ENCODE measurements around the gene MTARC2. TPM values are rescaled to one million over a fixed set of nuclear protein-coding genes. Genes with fewer than 3 reads are reported as not detected.

MTARC2 gene
- total RNA-seq, 1 experiment from 2014 or later: 13.3 TPM

- H3K36me3 ChIP-seq (ENCODE audit: low read depth, low read length): no peaks in the 10 kb centered on the region; the same call in 1 of the 2 replicates
- no peak overlapping the region for H3K27ac ChIP-seq (ENCODE audit: low read length)
- no peaks in the 10 kb centered on the region for H4K20me1 ChIP-seq (ENCODE audit: low read length)
- no peaks in the 10 kb centered on the region for H3K9me3 ChIP-seq (ENCODE audit: low read length)
- no peak overlapping the region for H3K9ac ChIP-seq (ENCODE audit: low read length)
- no peaks in the 10 kb centered on the region for H3K9me2 ChIP-seq (replicated peaks; ENCODE audit: low read length)
- DNase-seq (no peak), ATAC-seq (no peak)
- no TSS peak for BruUV-seq (replicated peaks)
- no peaks in the 10 kb centered on the region for H3K27me3 ChIP-seq (ENCODE audit: low read length)
- H3F3A ChIP-seq (ENCODE audit: low read length, unreplicated experiment): no peaks in the 10 kb centered on the region
- no peak overlapping the region for H3K4me3 ChIP-seq (ENCODE audit: low read length)
- no peak overlapping the region for H2AFZ ChIP-seq (ENCODE audit: low read length)
- TF ChIP-seq EZH2 (IDR thresholded peaks at IDR 0.05; ENCODE audit: low read length, unreplicated experiment) (no peak), CTCF (conservative IDR thresholded peaks at IDR 0.05; ENCODE audit: low read depth, low read length) (no peak), EZH2phosphoT487 (IDR thresholded peaks at IDR 0.05; ENCODE audit: borderline replicate concordance, low read length) (no peak)
- ChIA-PET POLR2A (ENCODE audit: unreplicated experiment) (no interaction called here), CTCF (no interaction called here)
- no peaks in the 10 kb centered on the region for H3K4me1 ChIP-seq (ENCODE audit: insufficient read depth, low read length)
- intact Hi-C loops (cut with micrococcal nuclease): no loop called here
- no peaks in the 10 kb centered on the region for H3K79me2 ChIP-seq (ENCODE audit: low read length)
- H3K4me2 ChIP-seq (ENCODE audit: low read length): no peak overlapping the region
These were observed 71.4 kb downstream of the MTARC2 start for GRCh38 chr1:220819467-220820026.

- H4K20me1 ChIP-seq (ENCODE audit: low read length): no peaks in the 10 kb centered on the region
- no peaks in the 10 kb centered on the region for H3K79me2 ChIP-seq (ENCODE audit: low read length)
- POLR2A ChIA-PET (ENCODE audit: unreplicated experiment): no interaction called here
- intact Hi-C loops (cut with micrococcal nuclease): no loop called here
- H3K4me1 ChIP-seq (ENCODE audit: insufficient read depth, low read length): no peaks in the 10 kb centered on the region
- peak; percentile 18; the same call in 1 of the 2 replicates for ATAC-seq
- H3K4me2 ChIP-seq (ENCODE audit: low read length): no peak overlapping the region
- H3K27ac ChIP-seq (ENCODE audit: low read length): no peak overlapping the region
- CTCF ChIA-PET: interaction anchor here (0.5 kb wide), 1 partner anchor 21 kb away, joined by 5 read pairs; no protein-coding TSS in a partner anchor
- H3K9me3 ChIP-seq (ENCODE audit: low read length): no peaks in the 10 kb centered on the region
- no TSS peak for BruUV-seq (replicated peaks)
- TF ChIP-seq EZH2 (IDR thresholded peaks at IDR 0.05; ENCODE audit: low read length, unreplicated experiment): no peak
- TF ChIP-seq EZH2phosphoT487 (IDR thresholded peaks at IDR 0.05; ENCODE audit: borderline replicate concordance, low read length): no peak
- no peaks in the 10 kb centered on the region for H3F3A ChIP-seq (ENCODE audit: low read length, unreplicated experiment)
- no peaks in the 10 kb centered on the region for H3K36me3 ChIP-seq (ENCODE audit: low read depth, low read length)
- DNase-seq: no peak
- no peaks in the 10 kb centered on the region for H3K27me3 ChIP-seq (ENCODE audit: low read length)
- H3K4me3 ChIP-seq (ENCODE audit: low read length): no peak overlapping the region
- H3K9me2 ChIP-seq (replicated peaks; ENCODE audit: low read length): no peaks in the 10 kb centered on the region
- H2AFZ ChIP-seq (ENCODE audit: low read length): no peak overlapping the region
- no peak overlapping the region for H3K9ac ChIP-seq (ENCODE audit: low read length)
These were observed 76.2 kb downstream of the MTARC2 start for GRCh38 chr1:220824031-220824989.

GRCh38 chr1:220825819-220826551, 77.9 kb downstream of the MTARC2 start:
- TF ChIP-seq EZH2 (IDR thresholded peaks at IDR 0.05; ENCODE audit: low read length, unreplicated experiment) (no peak), EZH2phosphoT487 (IDR thresholded peaks at IDR 0.05; ENCODE audit: borderline replicate concordance, low read length) (no peak), CTCF (conservative IDR thresholded peaks at IDR 0.05; ENCODE audit: low read depth, low read length) (no peak)
- CTCF ChIA-PET: no interaction called here
- no peaks in the 10 kb centered on the region for H3K79me2 ChIP-seq (ENCODE audit: low read length)
- H3K27me3 ChIP-seq (ENCODE audit: low read length): no peaks in the 10 kb centered on the region
- H3K9me2 ChIP-seq (replicated peaks; ENCODE audit: low read length): no peaks in the 10 kb centered on the region
- H3K36me3 ChIP-seq (ENCODE audit: low read depth, low read length): no peaks in the 10 kb centered on the region
- no peaks in the 10 kb centered on the region for H3F3A ChIP-seq (ENCODE audit: low read length, unreplicated experiment)
- H3K27ac ChIP-seq (ENCODE audit: low read length): no peak overlapping the region
- H4K20me1 ChIP-seq (ENCODE audit: low read length): no peaks in the 10 kb centered on the region
- H3K4me2 ChIP-seq (ENCODE audit: low read length): no peak overlapping the region
- no peaks in the 10 kb centered on the region for H3K4me1 ChIP-seq (ENCODE audit: insufficient read depth, low read length)
- no peaks in the 10 kb centered on the region for H3K9me3 ChIP-seq (ENCODE audit: low read length)
- no peak overlapping the region for H3K9ac ChIP-seq (ENCODE audit: low read length)
- POLR2A ChIA-PET (ENCODE audit: unreplicated experiment): no interaction called here
- no TSS peak for BruUV-seq (replicated peaks)
- no peak overlapping the region for H3K4me3 ChIP-seq (ENCODE audit: low read length)
- ATAC-seq (no peak), DNase-seq (no peak)
- intact Hi-C loops (cut with micrococcal nuclease): no loop called here
- no peak overlapping the region for H2AFZ ChIP-seq (ENCODE audit: low read length)

All from PC-3 (cell line).